A549 treated with DMSO at 1 μM for 4 hours (cell line): Measurements from ENCODE around the gene LTB. TPM values are rescaled to one million over a fixed set of nuclear protein-coding genes. Genes with fewer than 3 reads are reported as not detected.

ENCODE experiments used
- total RNA-seq: library from RNA; stranded (reverse); fragments of 200-300 nt; extraction: Qiagen RNA extraction; gene quantifications from 5 replicates; pipeline ENCODE4 v1.2.3, GENCODE V29; 2022; ENCODE audit warnings: low read depth

Gene LTB
- 0.29 to 0.50 TPM (median 0.49 TPM) in 5 replicates for total RNA-seq

GRCh38 chr6:31582230-31582643 is at the start of gene LTB:
TSS of gene LTB (minus strand) at chr6:31582424. CDS start at chr6:31582417, 7 bp downstream.

GRCh38 chr6:31620586-31621319 is 38.5 kb upstream of the LTB start, which contains the start of gene PRRC2A:
TSS of gene PRRC2A (plus strand) at chr6:31620715. CDS start at chr6:31622790, 2,075 bp downstream.

GRCh38 chr6:31614684-31615578 is 32.7 kb upstream of the LTB start, which contains the start of gene AIF1:
TSS of gene AIF1 (plus strand) at chr6:31615234. CDS start at chr6:31615330, 96 bp downstream.

GRCh38 chr6:31586008-31586407 is 3.8 kb upstream of the LTB start, which contains the start of gene LST1:
TSS of gene LST1 (plus strand) at chr6:31586277. CDS start at chr6:31587300, 1,023 bp downstream.

GRCh38 chr6:31575335-31575901 is 6.8 kb downstream of the LTB start, which contains the start of gene TNF:
TSS of gene TNF (plus strand) at chr6:31575565. CDS start at chr6:31575742, 177 bp downstream.

GRCh38 chr6:31572041-31572911 is 9.9 kb downstream of the LTB start, which contains the start of gene LTA:
TSS of gene LTA (plus strand) at chr6:31572289. CDS start at chr6:31572743, 454 bp downstream.

GRCh38 chr6:31546958-31547726 is 35.1 kb downstream of the LTB start, which contains the start of gene NFKBIL1:
TSS of gene NFKBIL1 (plus strand) at chr6:31547608. CDS start at chr6:31547695, 87 bp downstream.

GRCh38 chr6:31546339-31546957 is 35.8 kb downstream of the LTB start, which contains the start of gene ATP6V1G2:
TSS of gene ATP6V1G2 (minus strand) at chr6:31546608. CDS start at chr6:31546559, 49 bp downstream.

GRCh38 chr6:31541658-31542521 is 40.3 kb downstream of the LTB start, which contains the start of gene DDX39B:
TSS of gene DDX39B (minus strand) at chr6:31542003. CDS start at chr6:31540532, 1,471 bp downstream.

Other genes with a start within 250 kb of the LTB start
- 22.4 to 31.2 TPM (median 26.4 TPM) in 5 replicates for gene HLA-B, start 225.2 kb downstream of the LTB start, total RNA-seq
- gene MICA, start 178.8 kb downstream of the LTB start, total RNA-seq = 26.7 to 28.7 TPM (median 27.5 TPM) in 5 replicates
- gene MICB, start 84.3 kb downstream of the LTB start, total RNA-seq = 7.6 to 9.0 TPM (median 8.6 TPM) in 5 replicates
- gene MCCD1, start 53.5 kb downstream of the LTB start, total RNA-seq = not detected in 5 replicates
- gene DDX39B, start 40.4 kb downstream of the LTB start, total RNA-seq = 352 to 407 TPM (median 386 TPM) in 5 replicates
- gene ATP6V1G2, start 35.8 kb downstream of the LTB start, total RNA-seq = 0.40 to 0.77 TPM (median 0.64 TPM) in 5 replicates
- 9.6 to 12.9 TPM (median 11.4 TPM) in 5 replicates for gene NFKBIL1, start 34.8 kb downstream of the LTB start, total RNA-seq
- 0.11 to 0.12 TPM in 2 of 5 replicates, not detected in the others for gene LTA, start 10.1 kb downstream of the LTB start, total RNA-seq
- gene TNF, start 6.9 kb downstream of the LTB start, total RNA-seq = 0.10 to 0.22 TPM (median 0.11 TPM) in 3 of 5 replicates, not detected in the others
- gene LST1, start 3.9 kb upstream of the LTB start, total RNA-seq = 0.20 to 0.26 TPM in 2 of 5 replicates, not detected in the others
- gene NCR3, start 10.6 kb upstream of the LTB start, total RNA-seq = not detected in 5 replicates
- gene AIF1, start 32.8 kb upstream of the LTB start, total RNA-seq = not detected in 5 replicates
- gene PRRC2A, start 38.3 kb upstream of the LTB start, total RNA-seq = 68.9 to 101 TPM (median 86.8 TPM) in 5 replicates
- 119 to 155 TPM (median 144 TPM) in 5 replicates for gene BAG6, start 70.2 kb upstream of the LTB start, total RNA-seq
- 2.8 to 3.8 TPM (median 3.2 TPM) in 5 replicates for gene APOM, start 73.5 kb upstream of the LTB start, total RNA-seq
- gene C6orf47, start 78.4 kb upstream of the LTB start, total RNA-seq = 10.9 to 13.1 TPM (median 12.1 TPM) in 5 replicates
- gene GPANK1, start 82.6 kb upstream of the LTB start, total RNA-seq = 10.7 to 15.4 TPM (median 12.2 TPM) in 5 replicates
- gene CSNK2B, start 83.7 kb upstream of the LTB start, total RNA-seq = 165 to 176 TPM (median 167 TPM) in 5 replicates
- 3.6 to 5.8 TPM (median 5.1 TPM) in 5 replicates for gene LY6G5B, start 87.6 kb upstream of the LTB start, total RNA-seq
- gene LY6G5C, start 98.6 kb upstream of the LTB start, total RNA-seq = 0.95 to 2.0 TPM (median 1.3 TPM) in 5 replicates
- gene ABHD16A, start 120.9 kb upstream of the LTB start, total RNA-seq = 16.1 to 20.1 TPM (median 17.9 TPM) in 5 replicates
- gene LY6G6F, start 124.4 kb upstream of the LTB start, total RNA-seq = not detected in 5 replicates
- not detected in 5 replicates for gene LY6G6D, start 132.9 kb upstream of the LTB start, total RNA-seq
- 0.12 to 0.20 TPM in 2 of 5 replicates, not detected in the others for gene LY6G6C, start 139.3 kb upstream of the LTB start, total RNA-seq
- gene MPIG6B, start 140.9 kb upstream of the LTB start, total RNA-seq = not detected in 5 replicates
- gene DDAH2, start 146.9 kb upstream of the LTB start, total RNA-seq = 27.0 to 30.0 TPM (median 27.6 TPM) in 5 replicates
- 490 to 521 TPM (median 507 TPM) in 5 replicates for gene CLIC1, start 154.1 kb upstream of the LTB start, total RNA-seq
- gene MSH5, start 157.6 kb upstream of the LTB start, total RNA-seq = 10.7 to 16.8 TPM (median 15.8 TPM) in 5 replicates
- gene SAPCD1, start 180.2 kb upstream of the LTB start, total RNA-seq = 3.0 to 5.0 TPM (median 3.3 TPM) in 5 replicates
- 1.4 to 2.0 TPM (median 1.8 TPM) in 5 replicates for gene VWA7, start 194.9 kb upstream of the LTB start, total RNA-seq
- gene VARS1, start 213.3 kb upstream of the LTB start, total RNA-seq = 52.7 to 64.9 TPM (median 59.0 TPM) in 5 replicates
- gene LSM2, start 224.5 kb upstream of the LTB start, total RNA-seq = 49.8 to 66.9 TPM (median 61.6 TPM) in 5 replicates
- 1.00 to 2.0 TPM (median 1.9 TPM) in 5 replicates for gene HSPA1L, start 232.9 kb upstream of the LTB start, total RNA-seq
- 134 to 436 TPM (median 349 TPM) in 5 replicates for gene HSPA1A, start 233.1 kb upstream of the LTB start, total RNA-seq
- 109 to 336 TPM (median 263 TPM) in 5 replicates for gene HSPA1B, start 245.3 kb upstream of the LTB start, total RNA-seq